Osteoblast (primary cell): ENCODE data around the gene ZIC4. TPM values are rescaled to one million over a fixed set of nuclear protein-coding genes. Genes with fewer than 3 reads are reported as not detected.

ENCODE experiments used
- DNase-seq: peaks from one replicate; pipeline ENCODE4 v3.0.0; 2011; ENCODE audit warnings: low spot score, mixed read lengths; ENCODE audit not compliant: insufficient read length; ENCODE audit errors: missing footprints
- H2AFZ ChIP-seq: 2 replicates; pipeline ENCODE4 v1.6.0; 2011; ENCODE audit warnings: mild to moderate bottlenecking, low read length
- H3K27ac ChIP-seq: 2 replicates; pipeline ENCODE4 v1.5.1; 2011; ENCODE audit warnings: mild to moderate bottlenecking, low read depth, low read length, moderate library complexity
- H3K27me3 ChIP-seq: 2 replicates; pipeline ENCODE4 v1.6.0; 2012; ENCODE audit warnings: mild to moderate bottlenecking, control low read depth, inconsistent platforms, low read length, moderate library complexity; ENCODE audit not compliant: insufficient read depth
- H3K36me3 ChIP-seq: 2 replicates; pipeline ENCODE4 v1.5.1; 2011; ENCODE audit warnings: mild to moderate bottlenecking, low read length, control low read depth, moderate library complexity; ENCODE audit not compliant: insufficient read depth
- H3K4me1 ChIP-seq: 2 replicates; pipeline ENCODE4 v1.5.1; 2011; ENCODE audit warnings: mild to moderate bottlenecking, low read length, control low read depth, moderate library complexity; ENCODE audit not compliant: insufficient read depth
- H3K4me2 ChIP-seq: 2 replicates; pipeline ENCODE4 v1.6.0; 2011; ENCODE audit warnings: mild to moderate bottlenecking, low read length; ENCODE audit not compliant: insufficient read depth
- H3K4me3 ChIP-seq: fragments of 200-600 bp; sonication (generic); 3 replicates; pipeline ENCODE4 v1.5.1; 2012; ENCODE audit warnings: mild to moderate bottlenecking, low read length, inconsistent platforms; ENCODE audit not compliant: insufficient read depth
- H3K79me2 ChIP-seq: 2 replicates; pipeline ENCODE4 v1.6.0; 2012; ENCODE audit warnings: mild to moderate bottlenecking, low read length, control low read depth, inconsistent platforms; ENCODE audit not compliant: insufficient read depth
- H3K9me3 ChIP-seq: 2 replicates; pipeline ENCODE4 v1.5.1; 2011; ENCODE audit warnings: low read depth, low read length, control low read depth
- H4K20me1 ChIP-seq: 2 replicates; pipeline ENCODE4 v1.6.0; 2012; ENCODE audit warnings: mild to moderate bottlenecking, low read length, control low read depth; ENCODE audit not compliant: insufficient read depth
- total RNA-seq: library from RNA; depleted of rRNA; stranded (reverse); fragments of >200 nt; gene quantifications from 2 replicates; pipeline ENCODE4 v1.2.3, GENCODE V29; 2012
- TF ChIP-seq, protein P1 (sequence below): IDR thresholded peaks from 2 replicates; pipeline ENCODE4 v1.5.1; 2011; ENCODE audit warnings: mild to moderate bottlenecking, low read depth, low read length, moderate library complexity; ENCODE audit errors: extremely low read depth

Gene ZIC4
- total RNA-seq, 1 donor = 0.72 TPM

DNA sequence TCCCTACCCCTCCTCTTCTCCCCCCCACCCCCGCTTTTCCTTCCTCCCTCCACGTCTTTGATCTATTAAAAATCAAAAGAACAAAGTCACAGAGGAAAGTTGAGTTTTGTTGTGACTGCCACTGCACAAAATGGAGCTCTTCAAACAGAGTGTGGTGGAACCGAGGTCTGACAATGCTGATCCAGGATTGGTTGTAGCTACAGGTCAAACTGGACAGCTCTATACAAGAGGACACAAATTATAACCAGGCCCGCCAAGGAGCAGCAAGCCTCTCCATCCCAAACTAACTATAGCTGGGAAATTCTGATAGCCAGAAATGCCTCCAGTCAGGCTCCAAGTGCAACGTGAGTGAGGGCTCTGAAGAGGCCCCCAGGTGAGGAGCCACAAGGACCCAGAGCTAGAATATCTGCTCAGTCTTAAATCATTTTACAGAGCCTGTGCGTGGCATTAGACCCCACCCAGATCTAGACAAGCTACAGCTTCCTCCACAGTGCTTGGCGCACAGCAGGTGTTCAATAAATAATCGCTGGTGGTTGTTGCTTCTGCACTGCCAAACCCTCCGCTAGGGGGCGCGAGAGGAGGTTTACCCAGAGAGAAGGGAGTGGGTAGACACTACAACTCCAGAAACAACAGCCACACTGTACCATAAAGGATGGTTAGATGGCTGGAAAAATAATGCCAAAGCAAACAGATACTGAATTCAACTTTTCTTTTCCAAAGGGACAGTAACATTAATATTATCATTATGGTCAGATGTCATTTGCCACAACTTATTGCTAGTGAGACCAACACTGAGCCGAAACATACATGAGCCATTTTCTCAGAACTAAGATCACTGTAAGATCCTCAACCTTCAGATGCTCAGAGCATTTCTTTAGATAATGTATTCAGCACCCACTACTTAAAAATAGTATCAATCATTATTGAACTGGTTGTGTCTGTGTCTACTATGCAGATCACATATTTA, 44.6 kb downstream of the ZIC4 start:
- Histone ChIP-seq H3K36me3 (no peaks in the 10 kb centered on the region), H3K27me3 (peaks cover 94% of the 10 kb centered on the region), H3K4me2 (no peak overlapping the region), H3K4me1 (no peaks in the 10 kb centered on the region), H3K9me3 (no peaks in the 10 kb centered on the region), H2AFZ (no peak overlapping the region), H3K27ac (no peak overlapping the region), H4K20me1 (no peaks in the 10 kb centered on the region), H3K4me3 (no peak overlapping the region), H3K79me2 (no peaks in the 10 kb centered on the region)
- TF ChIP-seq, protein P1, sequence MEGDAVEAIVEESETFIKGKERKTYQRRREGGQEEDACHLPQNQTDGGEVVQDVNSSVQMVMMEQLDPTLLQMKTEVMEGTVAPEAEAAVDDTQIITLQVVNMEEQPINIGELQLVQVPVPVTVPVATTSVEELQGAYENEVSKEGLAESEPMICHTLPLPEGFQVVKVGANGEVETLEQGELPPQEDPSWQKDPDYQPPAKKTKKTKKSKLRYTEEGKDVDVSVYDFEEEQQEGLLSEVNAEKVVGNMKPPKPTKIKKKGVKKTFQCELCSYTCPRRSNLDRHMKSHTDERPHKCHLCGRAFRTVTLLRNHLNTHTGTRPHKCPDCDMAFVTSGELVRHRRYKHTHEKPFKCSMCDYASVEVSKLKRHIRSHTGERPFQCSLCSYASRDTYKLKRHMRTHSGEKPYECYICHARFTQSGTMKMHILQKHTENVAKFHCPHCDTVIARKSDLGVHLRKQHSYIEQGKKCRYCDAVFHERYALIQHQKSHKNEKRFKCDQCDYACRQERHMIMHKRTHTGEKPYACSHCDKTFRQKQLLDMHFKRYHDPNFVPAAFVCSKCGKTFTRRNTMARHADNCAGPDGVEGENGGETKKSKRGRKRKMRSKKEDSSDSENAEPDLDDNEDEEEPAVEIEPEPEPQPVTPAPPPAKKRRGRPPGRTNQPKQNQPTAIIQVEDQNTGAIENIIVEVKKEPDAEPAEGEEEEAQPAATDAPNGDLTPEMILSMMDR = peak; percentile 60
- no peak for DNase-seq

DNA sequence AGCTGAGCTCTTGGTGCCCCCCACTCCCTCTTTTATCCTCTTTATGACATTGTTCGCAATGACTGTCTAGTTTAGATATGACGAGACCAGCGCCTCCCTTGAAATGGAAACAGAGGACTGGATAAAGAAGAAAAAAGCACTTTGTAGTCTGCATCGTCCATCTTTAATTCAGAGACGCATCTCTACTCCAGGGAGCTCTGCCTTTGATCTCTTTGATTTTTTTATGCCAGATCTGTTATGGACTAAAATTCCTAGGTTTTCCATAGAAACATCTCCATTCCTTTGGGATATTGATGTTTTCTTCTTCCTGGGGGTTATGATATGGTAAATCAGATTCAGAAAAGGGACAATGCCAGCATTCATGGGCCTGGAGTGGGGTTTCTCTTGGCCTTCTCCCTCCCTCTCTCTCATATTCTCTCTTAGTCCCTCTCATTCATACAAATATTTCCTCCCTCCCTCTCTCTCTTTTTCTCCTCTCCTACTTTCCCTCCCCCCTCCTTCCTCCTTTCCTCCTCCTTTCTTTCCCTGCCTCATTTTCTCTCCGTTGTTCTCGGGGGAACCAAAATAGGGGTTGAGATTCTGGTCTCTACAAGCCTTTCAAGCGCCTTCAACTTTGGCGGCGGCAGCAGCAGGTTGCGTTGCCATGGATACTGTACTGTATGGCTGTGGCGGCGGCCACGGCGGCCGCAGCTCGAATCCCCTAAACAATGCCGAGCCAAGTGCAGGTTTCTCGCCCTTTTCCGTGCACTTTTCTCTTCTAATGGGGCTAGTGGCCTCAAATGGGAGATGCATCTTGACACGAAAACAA, 45.5 kb downstream of the ZIC4 start:
- TF ChIP-seq, protein P1 = no peak
- Histone ChIP-seq H3K4me1 (no peaks in the 10 kb centered on the region), H3K9me3 (no peaks in the 10 kb centered on the region), H3K27ac (no peak overlapping the region), H3K79me2 (no peaks in the 10 kb centered on the region), H4K20me1 (no peaks in the 10 kb centered on the region), H3K27me3 (peaks cover 95% of the 10 kb centered on the region), H2AFZ (no peak overlapping the region), H3K36me3 (no peaks in the 10 kb centered on the region), H3K4me2 (no peak overlapping the region), H3K4me3 (no peak overlapping the region)
- DNase-seq = no peak

DNA sequence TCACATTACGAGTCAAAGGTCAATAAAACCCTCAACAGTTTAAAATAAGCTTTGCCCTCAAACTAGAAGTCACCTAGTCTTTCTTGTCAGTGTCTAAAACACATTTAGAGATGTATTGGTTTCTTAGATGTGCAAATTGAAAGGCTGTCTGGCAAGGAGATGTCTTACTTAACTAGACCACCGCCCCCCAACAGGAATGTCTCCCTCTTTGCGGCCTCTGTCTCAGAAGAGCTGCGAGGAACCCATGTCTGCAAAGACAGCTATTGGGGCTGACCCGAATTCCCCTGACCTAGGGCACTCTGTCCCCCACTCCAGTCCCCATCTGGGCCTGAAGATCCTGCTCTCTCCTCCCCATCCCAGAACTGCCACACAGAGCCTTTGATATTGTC, 46.3 kb downstream of the ZIC4 start:
- TF ChIP-seq, protein P1 = no peak
- no peak overlapping the region for H3K27ac ChIP-seq
- H3K9me3 ChIP-seq = no peaks in the 10 kb centered on the region
- no peaks in the 10 kb centered on the region for H3K4me1 ChIP-seq
- no peak overlapping the region for H2AFZ ChIP-seq
- no peak overlapping the region for H3K4me3 ChIP-seq
- no peaks in the 10 kb centered on the region for H4K20me1 ChIP-seq
- no peaks in the 10 kb centered on the region for H3K79me2 ChIP-seq
- no peaks in the 10 kb centered on the region for H3K36me3 ChIP-seq
- no peak overlapping the region for H3K4me2 ChIP-seq
- no peak for DNase-seq
- peaks cover 95% of the 10 kb centered on the region for H3K27me3 ChIP-seq
